Neuronal stem cell (in vitro differentiated cells): Measurements from ENCODE around the gene HDDC3.

Experiments used
- DNase-seq: peaks from one replicate; pipeline ENCODE4 v3.0.0-alpha.2; 2013; ENCODE audit warnings: low spot score
- H2AFZ ChIP-seq: one replicate; pipeline ENCODE4 v1.6.1; 2013; ENCODE audit warnings: mild to moderate bottlenecking, low read length, inconsistent platforms
- H2AK5ac ChIP-seq: 2 replicates; pipeline ENCODE4 v1.6.1; 2013; ENCODE audit warnings: low read depth, mild to moderate bottlenecking, inconsistent platforms, low read length, moderate library complexity, mixed read lengths
- H2BK120ac ChIP-seq: 2 replicates; pipeline ENCODE4 v1.6.1; 2013; ENCODE audit warnings: low read depth, mild to moderate bottlenecking, inconsistent platforms, low read length, moderate library complexity, mixed read lengths
- H2BK12ac ChIP-seq: one replicate; pipeline ENCODE4 v1.6.1; 2013; ENCODE audit warnings: low read length, inconsistent platforms
- H2BK15ac ChIP-seq: 2 replicates; pipeline ENCODE4 v1.6.1; 2013; ENCODE audit warnings: mild to moderate bottlenecking, low read length, inconsistent platforms, mixed read lengths
- H2BK5ac ChIP-seq: one replicate; pipeline ENCODE4 v1.6.1; 2013; ENCODE audit warnings: inconsistent platforms, mild to moderate bottlenecking, low read length, moderate library complexity
- H3K14ac ChIP-seq: one replicate; pipeline ENCODE4 v1.6.1; 2013; ENCODE audit warnings: low read length, inconsistent platforms
- H3K18ac ChIP-seq: 2 replicates; pipeline ENCODE4 v1.6.1; 2013; ENCODE audit warnings: low read length, inconsistent platforms
- H3K23ac ChIP-seq: 2 replicates; pipeline ENCODE4 v1.6.1; 2013; ENCODE audit warnings: low read depth, mild to moderate bottlenecking, mixed read lengths, low read length, inconsistent platforms; ENCODE audit not compliant: poor library complexity
- H3K27ac ChIP-seq: replicated peaks from 3 replicates; pipeline ENCODE4 v1.5.1; 2013; ENCODE audit warnings: low read length, inconsistent platforms
- H3K27me3 ChIP-seq, 3 experiments: 2 replicates each; pipeline ENCODE4 v1.6.1; 2013; ENCODE audit warnings: low read length in 3 of 3, mild to moderate bottlenecking in 2 of 3, inconsistent platforms in 1 of 3, low read depth in 1 of 3, mixed read lengths in 1 of 3, moderate library complexity in 1 of 3; ENCODE audit not compliant: control insufficient read depth in 3 of 3, insufficient read depth in 3 of 3
- H3K36me3 ChIP-seq, 2 donors: replicated peaks in 1 of 2; 2 replicates each; pipeline ENCODE4 v1.6.1; 2013; ENCODE audit warnings: low read length in 2 of 2; ENCODE audit not compliant: control insufficient read depth in 2 of 2, insufficient read depth in 2 of 2
- H3K4ac ChIP-seq: 2 replicates; pipeline ENCODE4 v1.6.1; 2013; ENCODE audit warnings: inconsistent platforms, mild to moderate bottlenecking, low read length, moderate library complexity
- H3K4me1 ChIP-seq, 2 donors: 1 replicate in 1 of 2; 2 replicates in 1 of 2; pipeline ENCODE4 v1.6.1; 2013; ENCODE audit warnings: low read length in 2 of 2, low read depth in 1 of 2; ENCODE audit not compliant: control insufficient read depth in 2 of 2, insufficient read depth in 1 of 2
- H3K4me2 ChIP-seq: one replicate; pipeline ENCODE4 v1.6.1; 2013; ENCODE audit warnings: mild to moderate bottlenecking, low read length, inconsistent platforms; ENCODE audit not compliant: insufficient read depth, poor library complexity, severe bottlenecking
- H3K4me3 ChIP-seq, 2 donors: 2 replicates each; pipeline ENCODE4 v1.5.1; 2013; ENCODE audit warnings: low read length in 2 of 2, mild to moderate bottlenecking in 2 of 2, inconsistent platforms in 1 of 2, moderate library complexity in 1 of 2
- H3K79me1 ChIP-seq: one replicate; pipeline ENCODE4 v1.6.1; 2013; ENCODE audit warnings: low read depth, mild to moderate bottlenecking, inconsistent platforms, low read length, moderate library complexity
- H3K9ac ChIP-seq: one replicate; pipeline ENCODE4 v1.6.1; 2013; ENCODE audit warnings: mild to moderate bottlenecking, low read depth, low read length, inconsistent platforms; ENCODE audit not compliant: poor library complexity
- H3K9me3 ChIP-seq, 2 donors: replicated peaks in 1 of 2; 2 replicates each; pipeline versions ENCODE3 to v1.6.1; 2013; ENCODE audit warnings: low read length in 2 of 2, mild to moderate bottlenecking in 2 of 2, inconsistent platforms in 1 of 2, low read depth in 1 of 2, mixed read lengths in 1 of 2, moderate library complexity in 1 of 2; ENCODE audit not compliant: control insufficient read depth in 2 of 2, insufficient read depth in 1 of 2
- H4K8ac ChIP-seq: one replicate; pipeline ENCODE4 v1.6.1; 2013; ENCODE audit warnings: low read depth, mild to moderate bottlenecking, inconsistent platforms, low read length, moderate library complexity
- H4K91ac ChIP-seq: one replicate; pipeline ENCODE4 v1.6.1; 2013; ENCODE audit warnings: low read length, low read depth, mild to moderate bottlenecking, inconsistent platforms; ENCODE audit not compliant: poor library complexity
- WGBS, 2 donors: extraction: QIAGEN DNeasy Blood & Tissue Kit; methylation state at CpG; one replicate each; pipeline ENCODE4 v1.1.7; 2013; ENCODE audit warnings: missing lambda C conversion rate in 2 of 2, mixed read lengths in 1 of 2; ENCODE audit not compliant: insufficient read length in 2 of 2, insufficient replicate concordance in 1 of 2; ENCODE audit errors: extremely low coverage in 2 of 2; 5-methylcytosine and 5-hydroxymethylcytosine counted together

The HDDC3 gene

DNA sequence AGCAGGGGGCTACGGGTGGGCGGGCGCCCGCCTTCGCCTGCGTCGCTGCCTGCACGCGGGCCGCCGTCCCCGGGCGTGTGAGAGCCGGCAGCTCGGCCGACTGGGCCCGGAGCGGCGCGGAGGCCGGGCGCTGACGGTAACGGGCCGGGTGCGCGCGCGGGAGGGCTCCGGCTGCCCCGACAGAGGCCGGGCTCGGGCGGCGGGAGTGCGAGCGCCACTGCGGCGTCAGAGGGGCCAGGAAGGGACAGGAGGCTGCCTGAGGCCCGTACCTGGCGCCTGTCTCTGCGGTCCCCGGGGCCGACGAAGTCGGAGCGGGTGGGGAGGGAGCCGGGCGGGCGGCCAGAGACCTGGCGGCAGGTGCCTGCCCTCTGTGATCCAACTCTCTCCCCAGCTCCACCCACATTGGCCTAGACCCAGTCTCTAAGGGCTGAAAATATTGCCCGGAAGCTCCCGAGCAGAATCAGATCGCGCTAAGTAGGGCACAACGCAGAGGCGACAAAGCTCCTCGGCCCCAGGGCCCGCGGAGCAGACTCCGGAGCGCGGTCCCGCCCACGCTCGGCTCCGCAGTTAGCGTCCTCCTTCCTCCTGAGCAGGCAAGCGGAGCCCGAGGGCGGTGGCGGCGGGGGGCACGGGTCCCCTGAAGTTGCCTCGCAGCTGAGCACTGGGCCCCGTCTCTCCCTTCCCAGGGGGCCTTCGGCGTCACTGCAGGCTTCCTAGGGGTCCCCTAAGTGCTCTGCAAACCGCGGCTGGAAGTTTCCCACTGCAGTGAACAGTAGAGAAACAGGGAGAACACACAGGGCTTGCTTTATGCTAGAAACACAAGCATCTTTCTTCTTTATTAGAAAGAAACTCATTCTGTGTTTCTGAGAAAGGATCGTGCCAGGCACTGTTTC is 29.3 kb downstream of the HDDC3 start, which contains the start of gene MAN2A2:
Gene MAN2A2, plus strand, starts transcription at position 463 of the 893 bp plus-strand sequence. CDS start 906 bp downstream, outside the sequence.
- peak within 1 kb of the TSS; percentile 86 for H3K14ac ChIP-seq
- H2BK5ac ChIP-seq: no peak within 1 kb of the TSS
- H3K36me3 ChIP-seq: peaks cover 25 to 34% of the 10 kb centered on the region in 2 donors
- H4K91ac ChIP-seq: no peak within 1 kb of the TSS
- peak within 1 kb of the TSS; percentile 58 to 93 for H3K4me3 ChIP-seq
- no peak within 1 kb of the TSS for H2BK120ac ChIP-seq
- peaks cover 0 to 5% (median 0%) of the 10 kb centered on the region in 3 experiments for H3K27me3 ChIP-seq
- peaks cover 6 to 9% of the 10 kb centered on the region in 2 donors for H3K4me1 ChIP-seq
- H3K18ac ChIP-seq: peak within 1 kb of the TSS; percentile 98
- peaks cover 0 to 2% of the 10 kb centered on the region in 2 donors for H3K9me3 ChIP-seq
- H3K27ac ChIP-seq: peak within 1 kb of the TSS; percentile 75
- WGBS, 2 donors: no CpG with 5 or more reads among the region's 81 CpGs
- H2BK15ac ChIP-seq: no peak within 1 kb of the TSS
- no peaks in the 10 kb centered on the region for H3K79me1 ChIP-seq
- DNase-seq: peak; percentile 37
- H3K9ac ChIP-seq: peak within 1 kb of the TSS; percentile 89
- H3K4ac ChIP-seq: no peak within 1 kb of the TSS
- no peak within 1 kb of the TSS for H4K8ac ChIP-seq
- peak within 1 kb of the TSS; percentile 95 for H2AFZ ChIP-seq
- H3K23ac ChIP-seq: peak within 1 kb of the TSS; percentile 90
- H2BK12ac ChIP-seq: peak within 1 kb of the TSS; percentile 17
- H3K4me2 ChIP-seq: peak within 1 kb of the TSS; percentile 86
- no peak within 1 kb of the TSS for H2AK5ac ChIP-seq

GRCh38 chr15:90902040-90902839 is 30.1 kb downstream of the HDDC3 start:
- Histone ChIP-seq H2AK5ac (no peak overlapping the region), H3K18ac (peak overlapping the region; percentile 98), H3K23ac (peak overlapping the region; percentile 90)

DNA sequence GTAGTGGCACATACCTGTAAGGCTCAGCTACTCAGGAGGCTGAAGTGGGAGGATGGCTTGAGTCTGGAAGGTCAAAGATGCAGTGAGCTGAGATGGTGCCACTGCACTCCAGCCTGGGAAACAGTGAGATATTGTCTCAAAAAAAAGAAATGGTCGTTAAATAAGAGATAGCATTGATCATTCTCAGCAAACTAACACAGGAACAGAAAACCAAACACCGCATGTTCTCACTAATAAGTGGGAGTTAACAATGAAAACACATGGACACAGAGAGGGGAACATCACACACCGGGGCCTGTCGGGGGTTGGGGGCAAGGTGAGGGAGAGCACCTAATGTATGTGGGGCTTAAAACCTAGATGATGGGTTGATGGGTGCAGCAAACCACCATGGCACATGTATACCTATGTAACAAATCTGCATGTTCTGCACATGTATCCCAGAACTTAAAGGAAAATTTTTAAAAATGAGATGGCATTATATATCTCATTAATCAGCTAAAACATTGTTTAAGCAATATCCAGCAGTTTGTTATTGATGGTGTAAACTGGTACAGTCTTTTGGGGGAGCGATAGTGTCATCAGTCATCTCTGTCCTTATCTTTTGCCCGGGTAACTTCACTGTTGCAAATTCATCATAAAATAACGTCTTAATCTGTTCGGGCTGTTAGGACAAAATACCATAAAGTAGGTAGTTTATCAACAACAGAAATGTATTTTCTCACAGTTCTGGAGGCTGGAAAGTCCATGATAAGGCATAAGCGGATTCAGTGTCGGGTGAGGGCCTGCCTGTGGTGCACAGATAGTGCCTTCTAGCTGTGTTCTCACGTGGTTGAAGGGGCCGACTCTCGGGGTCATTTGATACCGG is 30.9 kb downstream of the HDDC3 start:
- Histone ChIP-seq H3K4me2 (peak overlapping the region; percentile 12), H3K4me1 (peaks cover 6 to 9% of the 10 kb centered on the region in 2 donors), H3K27ac (no peak overlapping the region), H3K4ac (no peak overlapping the region), H3K4me3 (peak overlapping the region in 1 of 2 donors; percentile 58), H4K8ac (no peak overlapping the region), H3K18ac (no peak overlapping the region), H2AK5ac (no peak overlapping the region), H3K27me3 (peaks cover 0 to 5% (median 0%) of the 10 kb centered on the region in 3 experiments), H2BK120ac (no peak overlapping the region), H4K91ac (no peak overlapping the region), H2AFZ (peak overlapping the region; percentile 93), H2BK5ac (no peak overlapping the region), H3K9me3 (peaks cover 0 to 2% of the 10 kb centered on the region in 2 donors), H2BK15ac (no peak overlapping the region), H3K9ac (no peak overlapping the region), H3K36me3 (peaks cover 12 to 17% of the 10 kb centered on the region in 2 donors), H3K14ac (no peak overlapping the region), H2BK12ac (no peak overlapping the region), H3K79me1 (no peaks in the 10 kb centered on the region), H3K23ac (no peak overlapping the region)
- no CpG with 5 or more reads among the region's 14 CpGs for WGBS, 2 donors
- DNase-seq: no peak

More at GRCh38 chr15:90902040-90902839, 30.1 kb downstream of the HDDC3 start:
- peak overlapping the region; percentile 75 for H3K27ac ChIP-seq
- no peak overlapping the region for H2BK5ac ChIP-seq
- peak overlapping the region; percentile 58 to 93 for H3K4me3 ChIP-seq
- H2BK120ac ChIP-seq: no peak overlapping the region
- H2BK15ac ChIP-seq: no peak overlapping the region
- H3K9ac ChIP-seq: peak overlapping the region; percentile 89
- no peak overlapping the region for H4K91ac ChIP-seq
- H4K8ac ChIP-seq: no peak overlapping the region
- peaks cover 0 to 2% of the 10 kb centered on the region in 2 donors for H3K9me3 ChIP-seq
- H3K79me1 ChIP-seq: no peaks in the 10 kb centered on the region
- H3K4me2 ChIP-seq: peak overlapping the region; percentile 86
- peak overlapping the region; percentile 95 for H2AFZ ChIP-seq
- peaks cover 0 to 5% (median 0%) of the 10 kb centered on the region in 3 experiments for H3K27me3 ChIP-seq
- peak overlapping the region; percentile 17 for H2BK12ac ChIP-seq
- no peak overlapping the region for H3K4ac ChIP-seq
- H3K14ac ChIP-seq: peak overlapping the region; percentile 86
- H3K36me3 ChIP-seq: peaks cover 19 to 26% of the 10 kb centered on the region in 2 donors
- no CpG with 5 or more reads among the region's 71 CpGs for WGBS, 2 donors
- H3K4me1 ChIP-seq: peaks cover 6 to 9% of the 10 kb centered on the region in 2 donors
- DNase-seq: peak; percentile 71
